Dendritic cell treated with granulocyte-macrophage colony-stimulating factor and Interleukin-4, amounts not matched to agents 40 ng/mL and 50 ng/mL, for 4 days (primary cell): ENCODE measurements around the gene MYBPC2.

Experiments used
- H3K27ac Mint-ChIP-seq: one replicate; pipeline ENCODE4 v1.8.0; 2022; ENCODE audit warnings: mild to moderate bottlenecking, mixed read lengths
- H3K27me3 Mint-ChIP-seq: one replicate; pipeline ENCODE4 v1.8.0; 2022; ENCODE audit warnings: mild to moderate bottlenecking, mixed read lengths
- H3K36me3 Mint-ChIP-seq: one replicate; pipeline ENCODE4 v1.8.0; 2022; ENCODE audit warnings: low read depth, mixed read lengths
- H3K4me1 Mint-ChIP-seq: one replicate; pipeline ENCODE4 v1.8.0; 2022; ENCODE audit warnings: low read depth, mixed read lengths
- H3K4me3 Mint-ChIP-seq: one replicate; pipeline ENCODE4 v1.8.0; 2022; ENCODE audit warnings: mild to moderate bottlenecking, moderate library complexity, mixed read lengths
- H3K9me3 Mint-ChIP-seq: one replicate; pipeline ENCODE4 v1.8.0; 2022; ENCODE audit warnings: mixed read lengths
- intact Hi-C: fragments of 100-400 bp; cut with micrococcal nuclease; formaldehyde crosslinking; loops from one replicate; pipeline ENCODE4 v1.15.0; 2022

MYBPC2 gene

DNA sequence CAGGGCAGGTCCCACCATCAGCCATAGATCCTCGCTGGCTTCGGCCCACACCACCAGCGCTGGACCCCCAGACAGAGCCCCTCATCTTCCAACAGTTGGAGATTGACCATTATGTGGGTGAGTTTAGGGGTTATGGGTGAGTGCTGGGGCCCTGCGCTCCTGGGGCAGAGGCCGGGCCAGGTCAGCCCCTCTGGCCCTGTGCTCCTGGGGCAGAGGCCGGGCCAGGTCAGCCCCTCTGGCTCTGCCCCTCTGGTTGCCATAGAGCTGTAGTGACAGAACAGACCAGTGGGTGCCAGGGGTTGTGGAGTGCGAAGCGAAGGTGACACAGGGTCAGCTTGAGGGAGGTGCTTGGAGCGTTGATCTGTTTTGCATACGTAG is 33.3 kb upstream of the MYBPC2 start:
- Mint-ChIP-seq H3K27me3 (no peaks in the 10 kb centered on the region), H3K4me3 (no peak overlapping the region), H3K4me1 (no peaks in the 10 kb centered on the region), H3K36me3 (peaks cover 74% of the 10 kb centered on the region), H3K27ac (no peak overlapping the region), H3K9me3 (no peaks in the 10 kb centered on the region)
- intact Hi-C loops, result no loop called here

- H3K27ac Mint-ChIP-seq, result no peak overlapping the region
- no peaks in the 10 kb centered on the region for H3K27me3 Mint-ChIP-seq
- no peaks in the 10 kb centered on the region for H3K4me1 Mint-ChIP-seq
- H3K36me3 Mint-ChIP-seq, result peaks cover 85% of the 10 kb centered on the region
- intact Hi-C loops, result no loop called here
- no peaks in the 10 kb centered on the region for H3K9me3 Mint-ChIP-seq
- no peak overlapping the region for H3K4me3 Mint-ChIP-seq
Observed at GRCh38 chr19:50401605-50402450, 30.9 kb upstream of the MYBPC2 start.

GRCh38 chr19:50402544-50403301 is 30.0 kb upstream of the MYBPC2 start:
- Mint-ChIP-seq H3K27me3 (no peaks in the 10 kb centered on the region), H3K4me1 (no peaks in the 10 kb centered on the region), H3K9me3 (no peaks in the 10 kb centered on the region), H3K4me3 (no peak overlapping the region), H3K36me3 (peaks cover 89% of the 10 kb centered on the region), H3K27ac (no peak overlapping the region)
- intact Hi-C loops, result no loop called here

GRCh38 chr19:50406156-50406820 is 26.4 kb upstream of the MYBPC2 start:
- H3K27me3 Mint-ChIP-seq, result no peaks in the 10 kb centered on the region
- peaks cover 98% of the 10 kb centered on the region for H3K36me3 Mint-ChIP-seq
- no peaks in the 10 kb centered on the region for H3K9me3 Mint-ChIP-seq
- intact Hi-C loops, result no loop called here
- no peak overlapping the region for H3K4me3 Mint-ChIP-seq
- H3K27ac Mint-ChIP-seq, result no peak overlapping the region
- H3K4me1 Mint-ChIP-seq, result no peaks in the 10 kb centered on the region

GRCh38 chr19:50406829-50407228 is 25.9 kb upstream of the MYBPC2 start:
- no peaks in the 10 kb centered on the region for H3K4me1 Mint-ChIP-seq
- H3K27ac Mint-ChIP-seq, result no peak overlapping the region
- no peak overlapping the region for H3K4me3 Mint-ChIP-seq
- intact Hi-C loops, result no loop called here
- H3K27me3 Mint-ChIP-seq, result no peaks in the 10 kb centered on the region
- no peaks in the 10 kb centered on the region for H3K9me3 Mint-ChIP-seq
- H3K36me3 Mint-ChIP-seq, result peaks cover 98% of the 10 kb centered on the region

DNA sequence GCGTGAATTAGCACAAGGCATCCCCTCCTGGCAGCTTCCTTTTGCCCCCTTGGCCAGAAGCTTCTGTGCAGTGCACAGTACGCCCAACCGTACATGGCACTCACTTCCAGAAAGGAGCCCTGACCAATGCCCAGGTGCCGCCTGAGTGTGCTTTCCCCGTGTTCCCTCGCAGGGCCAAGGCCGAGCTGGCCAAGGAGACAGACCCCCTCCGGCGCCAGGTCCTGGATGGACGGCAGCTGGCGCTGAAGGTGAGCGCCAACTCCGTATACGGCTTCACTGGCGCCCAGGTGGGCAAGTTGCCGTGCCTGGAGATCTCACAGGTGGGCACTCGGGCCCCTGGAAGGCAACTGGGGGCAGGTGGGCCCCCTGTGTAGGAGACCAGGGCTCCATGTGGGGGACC is 23.3 kb upstream of the MYBPC2 start:
- Mint-ChIP-seq H3K4me3 (no peak overlapping the region), H3K36me3 (peaks cover 98% of the 10 kb centered on the region), H3K27ac (no peak overlapping the region), H3K4me1 (peaks cover 2% of the 10 kb centered on the region), H3K27me3 (no peaks in the 10 kb centered on the region), H3K9me3 (no peaks in the 10 kb centered on the region)
- intact Hi-C loops, result no loop called here

DNA sequence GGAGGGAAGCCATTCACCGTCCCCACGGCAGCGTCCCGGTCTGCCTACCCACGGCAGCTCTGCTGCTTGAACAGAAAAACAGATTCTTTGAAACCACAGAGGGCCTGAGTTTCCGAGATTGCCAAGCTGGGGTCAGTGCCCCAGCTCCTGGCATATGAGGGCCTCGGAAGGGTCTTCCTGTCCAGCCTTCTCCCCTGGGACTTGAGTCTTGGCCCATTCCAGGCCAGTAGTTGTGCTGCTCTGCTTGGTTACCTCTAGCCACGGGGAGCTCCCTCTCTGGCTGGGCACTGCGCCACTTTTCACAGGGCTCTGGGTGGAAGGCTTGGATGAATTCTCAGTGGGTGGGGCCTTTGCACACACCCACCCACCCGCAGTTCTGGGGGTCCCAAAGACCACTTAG is 22.6 kb upstream of the MYBPC2 start:
- peaks cover 96% of the 10 kb centered on the region for H3K36me3 Mint-ChIP-seq
- peaks cover 10% of the 10 kb centered on the region for H3K4me1 Mint-ChIP-seq
- H3K4me3 Mint-ChIP-seq, result no peak overlapping the region
- no peak overlapping the region for H3K27ac Mint-ChIP-seq
- no peaks in the 10 kb centered on the region for H3K27me3 Mint-ChIP-seq
- H3K9me3 Mint-ChIP-seq, result no peaks in the 10 kb centered on the region
- intact Hi-C loops, result no loop called here

DNA sequence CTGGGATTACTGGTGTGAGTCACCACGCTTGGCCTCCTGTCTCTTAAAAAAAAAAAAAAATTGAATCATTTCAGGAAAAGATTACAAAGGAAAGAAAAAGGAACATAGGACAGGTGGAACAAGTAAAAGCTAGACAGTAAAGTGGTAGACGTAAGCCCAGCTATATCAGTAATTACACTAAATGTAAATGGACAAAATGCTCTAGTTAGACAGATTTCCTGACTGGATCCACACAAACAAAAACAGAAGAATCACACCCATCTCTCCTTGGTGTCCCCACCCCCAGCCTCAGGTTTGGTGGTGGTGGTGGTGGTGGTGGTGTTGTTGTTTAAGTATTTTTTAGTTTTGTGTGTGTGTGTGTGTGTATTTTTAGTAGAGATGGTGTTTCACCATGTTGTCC is 20.3 kb upstream of the MYBPC2 start:
- no peak overlapping the region for H3K4me3 Mint-ChIP-seq
- peaks cover 73% of the 10 kb centered on the region for H3K36me3 Mint-ChIP-seq
- no peak overlapping the region for H3K27ac Mint-ChIP-seq
- intact Hi-C loops, result no loop called here
- no peaks in the 10 kb centered on the region for H3K27me3 Mint-ChIP-seq
- no peaks in the 10 kb centered on the region for H3K9me3 Mint-ChIP-seq
- peaks cover 30% of the 10 kb centered on the region for H3K4me1 Mint-ChIP-seq

DNA sequence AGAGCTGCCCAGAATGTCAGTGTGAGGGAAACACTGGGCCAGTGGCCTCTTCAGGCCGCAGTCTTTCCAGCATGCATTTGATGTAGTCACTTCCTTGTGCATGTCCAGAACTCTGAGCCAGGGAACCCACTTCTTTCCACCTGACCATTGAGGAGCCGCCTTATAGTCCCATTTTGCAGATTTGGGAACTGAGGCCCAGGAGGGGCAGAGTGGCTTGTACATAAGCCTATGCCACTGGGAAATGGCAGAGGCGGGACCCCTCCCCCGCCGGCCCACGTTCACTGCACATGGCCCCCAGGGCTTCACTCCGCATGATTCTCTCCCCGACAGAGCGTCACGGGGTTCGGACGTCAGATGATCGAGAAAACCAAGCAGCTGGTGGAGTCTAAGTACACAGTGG is 19.6 kb upstream of the MYBPC2 start:
- Mint-ChIP-seq H3K4me1 (peaks cover 30% of the 10 kb centered on the region), H3K36me3 (peaks cover 69% of the 10 kb centered on the region), H3K27me3 (peaks cover 3% of the 10 kb centered on the region), H3K9me3 (no peaks in the 10 kb centered on the region), H3K27ac (no peak overlapping the region), H3K4me3 (no peak overlapping the region)
- intact Hi-C loops, result no loop called here

- Mint-ChIP-seq H3K9me3 (no peaks in the 10 kb centered on the region), H3K36me3 (peaks cover 69% of the 10 kb centered on the region), H3K27ac (no peak overlapping the region), H3K4me3 (no peak overlapping the region), H3K27me3 (peaks cover 7% of the 10 kb centered on the region), H3K4me1 (peaks cover 34% of the 10 kb centered on the region)
- intact Hi-C loops, result no loop called here
Observed at GRCh38 chr19:50413531-50413930, 19.2 kb upstream of the MYBPC2 start.

DNA sequence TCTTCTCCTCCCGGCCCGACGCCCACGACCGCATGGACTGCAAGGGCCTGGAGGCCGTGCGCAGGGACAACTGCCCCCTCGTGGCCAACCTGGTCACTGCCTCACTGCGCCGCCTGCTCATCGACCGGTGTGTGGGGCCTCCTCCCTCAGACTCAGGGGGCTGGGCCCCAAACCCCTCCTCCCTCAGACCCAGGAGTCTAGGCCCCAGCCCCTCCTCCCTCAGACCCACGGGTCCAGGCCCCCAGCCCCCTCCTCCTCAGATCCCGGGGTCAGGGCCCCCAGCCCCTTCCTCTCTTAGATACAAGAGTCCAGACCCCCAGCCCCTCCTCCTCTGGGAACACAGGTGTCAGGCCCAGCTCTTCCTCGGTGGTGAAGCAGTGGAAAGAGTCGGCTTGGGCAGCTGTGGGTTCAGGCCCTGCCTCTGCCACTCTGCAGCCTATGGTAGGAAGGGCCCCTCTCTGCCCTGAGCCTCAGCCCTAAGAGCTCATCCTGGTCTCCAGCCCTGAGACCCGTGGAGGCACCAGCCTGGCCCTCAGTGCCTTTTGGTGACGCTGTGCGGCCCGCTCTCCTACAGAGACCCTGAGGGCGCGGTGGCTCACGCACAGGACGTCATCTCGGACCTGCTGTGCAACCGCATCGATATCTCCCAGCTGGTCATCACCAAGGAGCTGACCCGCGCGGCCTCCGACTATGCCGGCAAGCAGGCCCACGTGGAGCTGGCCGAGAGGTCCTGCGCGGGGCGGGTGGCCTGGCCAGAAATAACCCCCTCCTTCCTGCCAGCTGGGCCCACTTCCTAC is 17.6 kb upstream of the MYBPC2 start:
- Mint-ChIP-seq H3K9me3 (no peaks in the 10 kb centered on the region), H3K36me3 (peaks cover 56% of the 10 kb centered on the region), H3K4me3 (no peak overlapping the region), H3K4me1 (peaks cover 49% of the 10 kb centered on the region), H3K27ac (peak overlapping the region; percentile 86), H3K27me3 (peaks cover 22% of the 10 kb centered on the region)
- intact Hi-C loops, result loop anchor here (1.0 to 5.0 kb wide), 3 partner anchors 16 to 47 kb away; no protein-coding TSS in a partner anchor

- intact Hi-C loops, result loop anchor here (1.0 to 5.0 kb wide), 2 partner anchors 16 to 47 kb away; no protein-coding TSS in a partner anchor
- peak overlapping the region; percentile 32 for H3K4me3 Mint-ChIP-seq
- H3K4me1 Mint-ChIP-seq, result peaks cover 52% of the 10 kb centered on the region
- H3K36me3 Mint-ChIP-seq, result peaks cover 51% of the 10 kb centered on the region
- no peaks in the 10 kb centered on the region for H3K9me3 Mint-ChIP-seq
- peak overlapping the region; percentile 86 for H3K27ac Mint-ChIP-seq
- peaks cover 27% of the 10 kb centered on the region for H3K27me3 Mint-ChIP-seq
Observed at GRCh38 chr19:50415661-50416033, 17.0 kb upstream of the MYBPC2 start.
